HCEC 1CT (cell line): ENCODE measurements around the gene XIRP2.

Experiments
- DNase-seq: peaks from one replicate; pipeline ENCODE4 v3.0.0-alpha.2; 2017

XIRP2 gene

DNA sequence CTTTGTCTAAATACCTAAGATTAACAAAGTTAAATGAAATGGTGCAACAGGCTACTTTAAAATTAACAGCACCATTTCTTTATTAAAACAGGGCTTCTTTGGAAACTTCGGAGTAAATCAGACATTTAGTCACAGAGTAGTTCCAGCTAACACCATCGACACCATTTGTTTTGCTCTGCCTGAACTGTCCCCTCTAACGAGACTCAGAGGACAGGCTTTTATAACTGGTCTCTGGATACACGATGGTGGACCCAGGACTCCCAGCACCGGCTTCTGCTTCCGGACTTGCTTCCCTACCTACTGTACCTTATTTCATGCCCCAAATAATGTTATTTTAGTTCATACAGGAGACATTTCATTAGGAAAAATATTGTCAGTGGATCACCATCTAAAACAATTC lies 252.1 kb downstream of the XIRP2 start:
- DNase-seq, result no peak

DNA sequence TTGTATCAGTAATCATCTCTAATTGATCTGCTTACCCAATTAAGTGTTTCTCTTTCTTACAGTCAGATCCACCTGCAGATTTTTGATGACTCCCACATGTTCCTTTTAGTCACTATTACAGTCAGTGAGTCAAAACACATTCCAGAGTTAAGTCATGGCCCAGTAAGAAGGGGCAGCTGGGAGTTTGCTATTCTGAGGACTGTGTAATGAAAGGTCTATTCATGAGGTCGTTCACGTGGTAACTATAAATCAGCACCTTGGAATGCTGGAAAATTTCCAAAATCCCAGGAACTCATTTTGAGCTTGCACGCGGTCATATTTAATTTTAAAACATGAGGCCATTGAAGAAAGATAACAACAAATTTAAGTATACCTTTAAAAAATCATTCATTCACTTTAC lies 252.5 kb downstream of the XIRP2 start:
- peak; percentile 99 for DNase-seq

DNA sequence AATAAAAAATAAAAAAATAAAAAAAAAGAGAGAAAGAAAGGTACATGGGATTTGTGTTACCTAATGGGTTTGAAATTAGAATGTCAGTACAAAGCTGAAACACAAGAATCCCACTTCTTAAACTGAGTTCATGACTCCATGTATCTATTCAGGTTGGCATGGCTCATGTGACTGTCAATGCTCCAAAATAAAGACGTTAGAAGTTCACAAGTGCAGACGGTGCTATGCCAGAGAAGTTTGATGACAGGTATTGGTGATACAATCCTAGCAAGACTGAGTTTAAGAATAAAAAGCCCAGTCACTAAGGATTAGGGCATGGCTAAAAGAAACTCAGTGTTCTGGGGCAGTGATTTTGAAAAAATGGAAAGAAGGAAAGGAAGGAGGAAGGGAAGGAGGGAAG lies 254.3 kb downstream of the XIRP2 start:
- no peak for DNase-seq

DNA sequence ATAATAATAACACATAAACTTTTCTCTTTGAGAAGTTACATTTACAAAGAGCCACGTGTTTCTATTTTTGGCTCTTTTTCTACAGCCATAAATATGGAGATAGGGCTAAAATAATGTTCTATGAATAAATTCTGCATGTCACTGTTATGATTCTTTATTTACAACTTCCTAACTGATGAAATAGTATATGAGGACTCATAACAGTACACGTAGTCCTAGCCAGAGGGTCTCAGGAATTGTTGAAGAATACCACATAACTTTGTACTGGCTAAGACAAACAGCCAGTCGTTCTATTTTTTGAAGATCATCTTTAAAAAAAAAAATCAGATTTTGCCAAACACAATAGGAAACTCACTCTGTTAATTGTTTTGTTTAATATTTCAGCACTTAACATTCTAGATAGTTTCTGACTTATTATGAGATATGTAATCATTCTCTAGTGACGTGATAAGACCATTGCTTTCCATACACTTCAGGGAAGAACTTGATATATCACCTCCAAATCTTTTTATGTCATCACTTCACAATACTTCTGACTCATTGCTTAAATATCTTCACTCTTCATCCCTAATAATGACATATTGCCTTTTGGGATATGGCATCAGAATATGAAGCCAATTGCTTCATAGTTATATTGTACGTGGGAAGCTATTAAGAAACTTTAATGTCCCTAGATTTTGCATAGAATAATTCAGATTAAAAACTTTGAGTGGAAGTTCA lies 256.1 kb downstream of the XIRP2 start:
- peak; percentile 81 for DNase-seq

GRCh38 chr2:167147271-167147941 lies 259.1 kb downstream of the XIRP2 start:
- DNase-seq, result no peak

GRCh38 chr2:167151894-167152293 lies 263.6 kb downstream of the XIRP2 start:
- DNase-seq, result no peak

DNA sequence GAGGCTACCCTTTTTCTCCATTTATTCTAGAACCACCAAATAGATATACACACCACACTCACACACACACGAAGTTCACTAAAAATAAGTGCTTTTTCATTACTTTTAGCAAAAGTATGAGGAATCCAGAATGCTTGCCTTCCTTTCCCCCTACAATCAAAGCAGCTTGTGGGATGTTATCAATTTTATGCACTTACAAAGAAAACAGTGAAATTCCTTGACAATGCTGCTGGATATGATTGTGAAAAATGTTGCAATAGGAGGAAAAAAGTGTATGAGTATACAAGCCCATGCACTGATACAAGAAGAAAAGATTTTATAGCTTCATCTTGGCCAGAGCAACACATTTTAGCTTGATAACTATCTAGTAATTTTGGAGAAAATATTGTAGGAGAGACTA lies 269.2 kb downstream of the XIRP2 start:
- no peak for DNase-seq

- peak; percentile 71 for DNase-seq
These were observed 288.9 kb downstream of the XIRP2 start for GRCh38 chr2:167177196-167177595.

DNA sequence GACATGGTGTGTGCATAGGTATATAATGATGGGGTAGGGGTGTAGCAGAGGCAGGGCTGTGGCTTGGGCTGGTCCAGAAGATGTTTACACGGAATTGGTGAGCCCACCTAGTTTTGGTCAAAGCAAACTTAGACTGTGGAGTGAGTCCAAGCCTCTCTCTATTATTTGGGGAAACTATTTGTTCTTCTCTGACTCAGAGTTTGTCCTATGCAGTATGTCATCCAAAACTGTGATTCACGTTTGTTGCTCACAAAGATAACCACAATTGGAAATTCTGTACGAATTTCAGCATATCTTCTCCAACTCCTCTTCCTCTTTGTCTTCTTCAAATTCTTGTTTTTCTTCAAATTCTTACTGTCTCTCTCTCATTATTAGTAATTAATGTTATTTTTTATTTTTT lies 292.9 kb downstream of the XIRP2 start:
- DNase-seq, result peak; percentile 83

GRCh38 chr2:167181688-167182087 lies 293.4 kb downstream of the XIRP2 start:
- DNase-seq, result peak; percentile 42

DNA sequence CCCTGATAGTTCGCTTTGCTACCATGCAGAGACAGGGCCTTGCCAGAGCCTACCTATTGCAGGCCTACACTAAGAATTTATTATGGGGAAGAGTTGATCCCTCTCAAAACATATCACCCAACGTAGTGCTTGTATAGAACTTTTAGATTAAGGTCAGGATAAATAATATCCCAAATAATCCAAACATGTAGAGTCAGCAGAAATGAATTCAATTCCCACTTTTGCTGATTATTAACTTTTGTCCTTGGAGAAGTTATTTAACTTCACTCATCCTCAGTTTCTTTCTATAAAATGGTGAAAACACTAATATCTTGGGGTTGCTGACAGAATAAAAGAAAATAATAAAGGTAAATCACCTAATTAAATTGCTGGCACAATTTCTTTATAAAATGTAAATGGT lies 294.1 kb downstream of the XIRP2 start:
- DNase-seq, result no peak

GRCh38 chr2:167183931-167184330 lies 295.7 kb downstream of the XIRP2 start:
- no peak for DNase-seq

GRCh38 chr2:167186465-167186864 lies 298.2 kb downstream of the XIRP2 start:
- no peak for DNase-seq

- DNase-seq, result no peak
These were observed 298.9 kb downstream of the XIRP2 start for GRCh38 chr2:167187049-167187727.

DNA sequence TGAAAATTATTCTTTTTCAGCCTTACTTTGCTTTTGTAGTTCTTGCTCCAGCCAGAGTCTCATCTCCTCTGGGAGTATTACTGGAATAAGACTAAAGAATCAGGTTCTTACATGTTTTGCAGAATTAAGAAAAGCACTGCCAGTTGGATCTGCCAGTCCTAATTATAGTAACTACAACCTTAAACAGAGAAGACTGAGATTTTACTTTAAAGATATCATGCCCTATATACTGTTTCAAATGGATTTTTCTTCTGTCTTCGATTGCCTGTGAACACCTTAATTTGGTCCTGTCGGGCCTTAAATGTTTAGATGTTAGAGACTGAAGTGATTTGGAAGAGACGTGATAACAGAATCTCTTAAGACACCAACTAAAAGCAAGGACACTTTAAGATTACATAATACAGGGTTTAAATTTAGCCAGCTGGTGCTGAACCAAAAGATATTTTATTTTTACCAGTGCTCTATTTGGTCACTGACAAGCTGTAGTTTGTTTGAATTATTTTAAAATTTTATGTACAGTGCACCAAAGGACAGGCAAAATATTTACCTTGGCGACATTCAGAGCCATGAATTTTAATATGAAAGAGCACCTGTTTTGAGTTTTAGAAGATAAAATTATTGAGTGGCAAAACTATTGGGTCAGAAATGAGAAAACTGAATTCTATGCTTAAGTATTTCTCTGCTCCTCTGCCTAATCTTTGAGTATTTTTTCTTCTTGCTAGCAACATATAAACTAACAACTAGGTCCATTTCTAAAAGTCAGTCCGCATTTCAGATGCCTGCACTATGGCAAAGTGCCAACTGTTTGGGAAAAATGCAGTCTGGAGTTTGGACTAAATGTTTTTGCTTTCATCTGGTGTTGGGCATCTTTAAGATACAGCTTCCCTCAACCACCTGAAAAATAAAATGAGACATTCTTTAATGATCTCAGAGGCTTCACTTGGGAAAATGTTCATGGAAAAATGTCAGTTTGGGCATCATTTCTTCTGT lies 300.0 kb downstream of the XIRP2 start:
- DNase-seq, result no peak

DNA sequence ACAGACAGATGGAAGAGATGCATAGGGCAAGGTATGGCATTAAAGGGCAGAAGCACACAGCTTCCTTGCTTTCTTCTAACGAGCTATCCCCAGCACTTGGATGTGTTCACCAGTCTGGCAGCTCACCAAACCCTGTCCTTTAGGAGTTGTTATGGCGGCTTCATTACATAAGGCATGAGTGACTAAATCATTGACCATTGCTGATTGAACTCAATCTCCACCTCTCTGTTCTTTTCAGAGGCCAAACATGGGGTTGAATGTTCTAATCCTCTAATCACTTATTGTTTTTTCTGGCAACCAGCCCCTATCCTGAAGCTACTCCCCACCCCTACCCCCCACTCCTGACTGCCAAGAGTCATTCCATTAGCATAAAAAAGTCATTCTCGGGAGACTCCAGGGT lies 301.8 kb downstream of the XIRP2 start:
- peak; percentile 86 for DNase-seq

- peak; percentile 55 for DNase-seq
These were observed 303.3 kb downstream of the XIRP2 start for GRCh38 chr2:167191588-167191987.

GRCh38 chr2:167192833-167193232 lies 304.6 kb downstream of the XIRP2 start:
- DNase-seq, result peak; percentile 83

DNA sequence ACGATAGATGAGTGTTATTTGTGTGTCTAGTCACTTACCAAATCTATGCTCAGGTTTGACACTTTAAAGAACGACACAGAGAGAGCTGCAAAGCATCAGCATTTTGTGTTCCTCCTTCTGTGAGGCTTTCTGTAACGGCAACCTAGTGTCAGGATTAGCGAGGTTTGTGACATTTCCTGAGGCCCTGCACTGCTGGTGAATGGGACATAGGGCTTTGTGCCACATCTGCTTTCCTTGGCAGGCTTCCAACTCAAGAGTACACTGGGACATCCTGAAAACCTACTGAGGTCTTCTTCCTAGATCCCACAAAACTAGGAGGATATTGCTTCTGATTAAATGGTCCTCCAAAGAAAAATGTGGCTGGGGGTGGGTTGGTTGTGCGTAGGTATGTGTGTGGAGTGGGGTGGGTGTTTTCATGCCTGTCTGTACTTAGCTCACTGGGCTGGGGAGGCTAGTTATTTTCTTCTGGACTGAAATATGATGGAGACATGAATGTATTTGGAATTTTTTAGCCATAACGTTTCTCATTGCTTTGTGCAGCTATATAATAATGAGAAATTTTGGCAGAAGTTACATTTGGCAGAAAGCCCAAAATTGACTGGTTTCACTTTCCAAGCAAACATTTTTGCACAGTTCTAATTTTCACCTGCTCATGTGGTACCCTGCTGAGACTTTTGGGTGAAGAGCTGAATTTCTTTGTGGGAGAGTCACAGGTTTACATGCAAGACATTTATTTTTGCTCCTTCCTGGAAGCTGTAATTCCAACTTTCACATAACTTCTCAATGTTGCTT lies 308.4 kb downstream of the XIRP2 start:
- DNase-seq, result peak; percentile 33

DNA sequence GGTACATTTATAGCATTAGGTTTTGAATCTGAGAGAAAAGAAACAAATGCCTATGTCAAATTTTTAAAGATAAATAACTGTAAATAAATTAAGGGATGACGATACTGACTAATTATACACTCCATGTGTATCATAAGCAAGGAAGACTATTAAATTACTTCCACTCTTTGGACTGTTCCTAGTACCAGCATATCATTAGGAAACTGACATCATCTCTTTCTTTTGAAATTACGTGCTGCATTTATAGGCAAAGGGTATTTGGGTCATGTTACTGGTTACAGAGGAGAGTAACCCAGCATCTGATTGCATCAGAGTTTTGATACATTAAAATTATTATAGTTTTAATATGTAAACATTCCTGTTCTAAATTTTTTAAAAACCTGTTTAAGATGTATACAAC lies 309.7 kb downstream of the XIRP2 start:
- no peak for DNase-seq

GRCh38 chr2:167198576-167198975 lies 310.3 kb downstream of the XIRP2 start:
- no peak for DNase-seq

GRCh38 chr2:167200019-167200418 lies 311.7 kb downstream of the XIRP2 start:
- DNase-seq, result no peak
